Measurements from ENCODE around the gene SLC7A6OS. TPM values are rescaled to one million over a fixed set of nuclear protein-coding genes. Genes with fewer than 3 reads are reported as not detected.

The SLC7A6OS gene
- polyA plus RNA-seq, 1 experiment, result 10.9 TPM

- CTCF ChIA-PET, result interaction anchor here (0.6 to 1.5 kb wide), 3 partner anchors 10 to 76 kb away, joined by 4 to 13 read pairs (median 6); no protein-coding TSS in a partner anchor
- no peak overlapping the region for H3K27ac ChIP-seq (ENCODE audit: low read depth, low read length)
- H3K9me3 ChIP-seq (ENCODE audit: control insufficient read depth, insufficient read depth, low read length), result no peaks in the 10 kb centered on the region
- POLR2A ChIA-PET, result no interaction called here
- no peak for TF ChIP-seq CTCF (IDR thresholded peaks at IDR 0.05; ENCODE audit: low read depth, low read length)
- no peak for DNase-seq (ENCODE audit: low read depth, low spot score)
- no peak overlapping the region for H3K4me3 ChIP-seq (ENCODE audit: low read depth, low read length)
- H3K27me3 ChIP-seq (ENCODE audit: control insufficient read depth, insufficient read depth, low read length), result no peaks in the 10 kb centered on the region
Measured at GRCh38 chr16:68338326-68339119, 27.8 kb upstream of the SLC7A6OS start.

- Histone ChIP-seq H3K27me3 (ENCODE audit: control insufficient read depth, insufficient read depth, low read length) (no peaks in the 10 kb centered on the region), H3K27ac (ENCODE audit: low read depth, low read length) (no peak overlapping the region), H3K9me3 (ENCODE audit: control insufficient read depth, insufficient read depth, low read length) (no peaks in the 10 kb centered on the region), H3K4me3 (ENCODE audit: low read depth, low read length) (no peak overlapping the region)
- ChIA-PET CTCF (interaction anchor here (2.6 kb wide), 1 partner anchor 71 kb away, joined by 13 read pairs; the partner anchor contains the start of gene SLC7A6), POLR2A (no interaction called here)
- no peak for DNase-seq (ENCODE audit: low read depth, low spot score)
- no peak for TF ChIP-seq CTCF (IDR thresholded peaks at IDR 0.05; ENCODE audit: low read depth, low read length)
Measured at GRCh38 chr16:68335175-68335574, 24.4 kb upstream of the SLC7A6OS start.

GRCh38 chr16:68332411-68333121 is 21.8 kb upstream of the SLC7A6OS start:
- ChIA-PET POLR2A (interaction anchor here (0.7 to 1.8 kb wide), 2 partner anchors 22 to 33 kb away, joined by 3 to 12 read pairs; partner anchors contain the start of genes PRMT7 and SLC7A6OS), CTCF (interaction anchor here (0.5 to 1.6 kb wide), 3 partner anchors 70 to 178 kb away, joined by 4 to 8 read pairs (median 6); no protein-coding TSS in a partner anchor)
- peak overlapping the region; percentile 84 for H3K27ac ChIP-seq (ENCODE audit: low read depth, low read length)
- no peaks in the 10 kb centered on the region for H3K27me3 ChIP-seq (ENCODE audit: control insufficient read depth, insufficient read depth, low read length)
- no peak for TF ChIP-seq CTCF (IDR thresholded peaks at IDR 0.05; ENCODE audit: low read depth, low read length)
- no peaks in the 10 kb centered on the region for H3K9me3 ChIP-seq (ENCODE audit: control insufficient read depth, insufficient read depth, low read length)
- no peak overlapping the region for H3K4me3 ChIP-seq (ENCODE audit: low read depth, low read length)
- DNase-seq (ENCODE audit: low read depth, low spot score), result peak; percentile 8

GRCh38 chr16:68331879-68332410 is 21.2 kb upstream of the SLC7A6OS start:
- Histone ChIP-seq H3K9me3 (ENCODE audit: control insufficient read depth, insufficient read depth, low read length) (no peaks in the 10 kb centered on the region), H3K4me3 (ENCODE audit: low read depth, low read length) (no peak overlapping the region), H3K27me3 (ENCODE audit: control insufficient read depth, insufficient read depth, low read length) (no peaks in the 10 kb centered on the region), H3K27ac (ENCODE audit: low read depth, low read length) (peak overlapping the region; percentile 84)
- TF ChIP-seq CTCF (IDR thresholded peaks at IDR 0.05; ENCODE audit: low read depth, low read length), result no peak
- DNase-seq (ENCODE audit: low read depth, low spot score), result peak; percentile 59
- POLR2A ChIA-PET, result interaction anchor here (0.7 to 1.8 kb wide), 2 partner anchors 21 to 32 kb away, joined by 3 to 12 read pairs; partner anchors contain the start of genes PRMT7 and SLC7A6OS
- CTCF ChIA-PET, result interaction anchor here (0.6 to 1.6 kb wide), 3 partner anchors 70 to 589 kb away, joined by 3 to 8 read pairs (median 6); no protein-coding TSS in a partner anchor

Measured in AG04450 (cell line).